Measurements from ENCODE around the gene CEACAM4. TPM values are rescaled to one million over a fixed set of nuclear protein-coding genes. Genes with fewer than 3 reads are reported as not detected.

CEACAM4 gene
- total RNA-seq (2012; rRNA removed) (not detected in 2 replicates), polyA plus RNA-seq (2012; rRNA removed) (not detected in 2 replicates), Bru-seq, nascent RNA (not detected), BruChase-seq, experiment 1, labeled RNA remaining after a 6-hour chase (not detected), BruChase-seq, experiment 2, labeled RNA remaining after a 2-hour chase (not detected)
- polyA plus RNA-seq (2012; cell fraction: cytosol; rRNA removed) = not detected in 2 replicates
- not detected in 2 replicates for polyA plus RNA-seq (2012; cell fraction: nucleus; rRNA removed; ENCODE audit: low replicate concordance)
- long read RNA-seq = 0 reads

- Histone ChIP-seq H4K91ac (ENCODE audit: insufficient read depth, low read depth, low read length) (no peak within 1 kb of the TSS), H2BK15ac (ENCODE audit: low read depth, low read length) (no peak within 1 kb of the TSS), H4K8ac (ENCODE audit: low read depth in 2 of 2, low read length in 2 of 2) (no peak within 1 kb of the TSS), H3K14ac (replicated peaks; ENCODE audit: low read depth, low read length) (no peak within 1 kb of the TSS), H2BK20ac (ENCODE audit: low read depth, low read length) (no peak within 1 kb of the TSS), H2BK120ac (ENCODE audit: low read depth, low read length) (no peak within 1 kb of the TSS), H3K56ac (ENCODE audit: extremely low read depth, insufficient read depth, low read length) (no peak within 1 kb of the TSS), H3K79me1 (ENCODE audit: low read depth in 1 of 2, low read length in 2 of 2) (no peaks in the 10 kb centered on the region), H4K5ac (ENCODE audit: low read depth, low read length) (no peak within 1 kb of the TSS), H3K27ac (ENCODE audit: insufficient read depth, low read length) (no peak within 1 kb of the TSS), H3K18ac (ENCODE audit: low read depth, low read length) (no peak within 1 kb of the TSS), H3K9me3 (ENCODE audit: control insufficient read depth, insufficient read depth, low read length) (no peaks in the 10 kb centered on the region), H2BK5ac (ENCODE audit: low read depth, low read length, poor library complexity, severe bottlenecking) (no peak within 1 kb of the TSS), H3K36me3 (ENCODE audit: control insufficient read depth, insufficient read depth, low read length) (no peaks in the 10 kb centered on the region), H3K9ac (ENCODE audit: low read depth, low read length) (no peak within 1 kb of the TSS), H3K4me1 (ENCODE audit: control insufficient read depth, insufficient read depth, low read length) (no peaks in the 10 kb centered on the region), H3K23ac (ENCODE audit: low read depth, low read length) (no peak within 1 kb of the TSS), H3K4ac (ENCODE audit: low read depth, low read length) (no peak within 1 kb of the TSS), H2AFZ (replicated peaks; ENCODE audit: low read length, poor library complexity) (no peak within 1 kb of the TSS), H3K4me2 (ENCODE audit: low read depth, low read length) (no peak within 1 kb of the TSS), H3K27me3 (ENCODE audit: control insufficient read depth, insufficient read depth, low read length) (peaks cover 2% of the 10 kb centered on the region; the same call in 1 of the 2 replicates), H3K9me1 (ENCODE audit: insufficient read depth, low read length) (no peaks in the 10 kb centered on the region), H4K20me1 (ENCODE audit: insufficient read depth, low read length) (no peaks in the 10 kb centered on the region), H2AK5ac (ENCODE audit: low read depth, low read length) (no peak within 1 kb of the TSS), H3K4me3 (ENCODE audit: insufficient read depth, low read depth, low read length) (no peak within 1 kb of the TSS), H2AK9ac (replicated peaks; ENCODE audit: low read depth, low read length, poor library complexity) (no peak within 1 kb of the TSS)
- dilution Hi-C loops (cut with HindIII; ENCODE audit: low sequenced_read_pairs, unreplicated experiment) (no loop called here), in situ Hi-C loops (cut with MboI; ENCODE audit: low sequenced_read_pairs) (no loop called here), intact Hi-C loops (cut with micrococcal nuclease) (no loop called here)
- no peak for TF ChIP-seq CHD1 (IDR thresholded peaks at IDR 0.05; ENCODE audit: low read depth, low read length)
- TF ChIP-seq CTCF (conservative IDR thresholded peaks at IDR 0.05; ENCODE audit: low read depth, low read length) = no peak
- no peak for TF ChIP-seq MAZ (IDR thresholded peaks at IDR 0.05; ENCODE audit: borderline replicate concordance, low read depth, low read length)
- TF ChIP-seq NFE2L2 (IDR thresholded peaks at IDR 0.05; ENCODE audit: low read depth, low read length) = no peak
- no peak for TF ChIP-seq RCOR1 (IDR thresholded peaks at IDR 0.05; ENCODE audit: insufficient replicate concordance, low read length)
- no peak for TF ChIP-seq ELK1 (IDR thresholded peaks at IDR 0.05; ENCODE audit: borderline replicate concordance, low read depth, low read length)
- TF ChIP-seq RFX5 (IDR thresholded peaks at IDR 0.05; ENCODE audit: low read depth, low read length) = no peak
- TF ChIP-seq MAFK (IDR thresholded peaks at IDR 0.05; ENCODE audit: low read depth, low read length) = no peak
- TF ChIP-seq MXI1 (IDR thresholded peaks at IDR 0.05; ENCODE audit: borderline replicate concordance, low read depth, low read length) = no peak
- TF ChIP-seq FOS (IDR thresholded peaks at IDR 0.05; ENCODE audit: low read depth, low read length) = no peak
- TF ChIP-seq BHLHE40 (IDR thresholded peaks at IDR 0.05; ENCODE audit: low read depth, low read length) = no peak
- TF ChIP-seq CEBPB (IDR thresholded peaks at IDR 0.05; ENCODE audit: low read depth, low read length) = no peak
- DNase-seq (no peak), ATAC-seq (ENCODE audit: low read depth) (no peak)
- 6% methylated on average over 4 of the region's 7 CpGs; no CpG with 5 or more reads in 1 of the 2 experiments for WGBS, 2 experiments (ENCODE audit: extremely low coverage in 2 of 2, insufficient read length in 1 of 2)
- ChIA-PET POLR2A (ENCODE audit: unreplicated experiment) (no interaction called here), CTCF (no interaction called here)
- no TSS peak for BruUV-seq (replicated peaks)
Measured at GRCh38 chr19:41626877-41627276, at the start of gene CEACAM4. Gene CEACAM4 (minus strand): TSS chr19:41627074. CDS start chr19:41626963, 111 bp downstream.
